AG08396 (cell line): ENCODE results near the gene EEF2K.
"Not testable (repeated sequence)": the region's sequence is repeated elsewhere in the genome, so short reads cannot be mapped to it uniquely, and the experiment has no call there.

Experiments used
- DNase-seq: peaks from one replicate; pipeline ENCODE4 v3.0.0; 2012; ENCODE audit warnings: low spot score, mixed read lengths

EEF2K gene

GRCh38 chr16:22296225-22297113 is 90.4 kb downstream of the EEF2K start:
- DNase-seq = no peak

DNA sequence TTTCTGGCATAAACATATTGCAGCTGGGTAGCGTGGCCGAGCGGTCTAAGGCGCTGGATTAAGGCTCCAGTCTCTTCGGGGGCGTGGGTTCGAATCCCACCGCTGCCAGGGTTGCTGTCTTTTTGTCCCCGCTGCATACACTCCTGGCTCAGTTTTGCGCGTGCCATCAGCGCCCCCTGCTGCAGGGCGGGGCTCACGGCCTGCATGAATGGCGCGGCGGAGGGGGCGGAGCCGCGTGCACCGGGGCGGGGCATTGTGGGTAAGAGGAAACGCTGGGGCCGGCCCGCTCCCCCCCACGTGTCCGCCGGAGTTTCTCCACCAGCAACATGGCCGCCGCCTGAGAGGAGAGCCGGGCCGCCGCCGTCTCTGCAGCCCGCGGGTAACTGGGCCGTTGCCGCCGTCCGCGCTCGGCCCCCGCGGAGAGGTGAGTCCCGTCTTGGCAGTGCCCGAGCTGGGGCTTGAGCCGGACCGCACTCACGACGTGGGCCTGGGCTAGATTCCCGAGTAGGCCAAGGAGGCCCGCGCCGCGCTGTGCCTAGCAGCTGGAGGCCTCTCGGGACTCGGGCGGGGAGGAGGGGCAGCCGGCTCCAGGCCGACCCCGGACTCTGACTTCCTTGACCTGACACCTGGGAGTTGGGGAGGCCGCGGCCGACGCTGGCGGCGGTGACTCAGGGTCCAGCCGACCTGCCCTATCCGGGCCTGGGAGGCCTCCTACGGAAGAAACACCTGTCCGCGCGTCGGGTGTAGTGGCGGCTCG is 91.2 kb downstream of the EEF2K start, which contains the start of gene POLR3E:
Gene POLR3E, plus strand, starts transcription at position 296 of the 757 bp plus-strand sequence. CDS start 5,560 bp downstream, outside the sequence.
- DNase-seq = peak; percentile 97

DNA sequence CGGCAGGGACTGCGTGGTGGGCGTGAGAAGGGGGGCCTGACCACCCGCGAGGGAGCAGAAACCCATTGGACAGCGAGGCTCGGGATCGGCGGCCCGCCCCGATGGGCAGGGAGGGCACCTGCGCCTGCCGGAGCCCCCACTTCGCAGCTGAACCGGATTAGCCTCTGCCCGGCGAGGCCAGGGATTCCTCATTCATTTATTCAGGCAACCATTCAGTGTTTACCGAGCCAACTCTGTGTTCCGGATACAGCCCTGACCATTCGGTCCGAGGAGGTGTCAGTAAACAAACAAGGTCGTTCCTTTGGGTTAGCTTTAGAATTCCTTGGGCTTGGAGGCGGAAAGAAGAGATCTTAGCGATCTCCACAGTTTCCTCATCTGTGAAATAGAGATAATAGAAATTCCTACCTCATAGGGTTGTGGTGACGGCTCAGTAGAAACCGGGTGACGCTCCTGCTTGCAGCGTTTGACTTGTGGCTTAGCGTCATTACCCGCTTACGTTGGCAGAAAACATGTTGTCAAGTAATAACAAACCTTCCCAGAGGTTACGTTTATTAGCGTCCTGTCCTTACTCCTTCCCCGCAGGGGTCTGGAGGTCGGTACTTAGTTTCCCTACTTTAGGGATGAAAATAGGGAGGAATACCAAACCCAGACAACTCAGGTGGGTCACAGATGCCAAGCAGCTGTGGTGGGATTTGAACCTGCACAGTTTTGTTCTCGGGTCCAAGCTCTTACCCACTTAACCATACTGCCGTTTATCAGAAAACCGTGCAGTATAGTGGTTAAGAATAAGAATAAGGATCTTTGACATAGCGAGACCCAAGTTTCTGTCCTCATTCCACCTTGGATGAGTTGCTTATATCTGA is 92.0 kb downstream of the EEF2K start:
- peak; percentile 86 for DNase-seq

DNA sequence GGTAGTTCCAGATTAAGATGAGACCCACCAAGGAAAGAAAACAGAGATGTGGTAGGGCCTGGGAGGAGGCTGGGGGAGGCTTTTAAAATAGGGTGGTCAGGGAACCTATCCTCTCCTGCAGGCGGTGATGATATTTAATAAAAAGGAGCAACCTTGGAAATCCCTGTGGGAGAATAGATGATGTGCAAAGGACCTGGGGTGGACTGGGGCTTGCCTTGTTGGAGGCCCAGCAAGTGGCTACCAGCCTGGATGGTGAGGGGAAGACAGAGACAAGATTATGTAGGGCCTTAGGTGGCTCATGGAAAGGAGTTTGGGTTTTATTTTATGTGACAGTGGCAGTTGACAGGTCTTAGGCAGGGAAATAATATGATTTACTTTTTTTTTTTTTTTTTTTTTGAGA is 93.0 kb downstream of the EEF2K start:
- no peak for DNase-seq

GRCh38 chr16:22300427-22301071 is 94.5 kb downstream of the EEF2K start:
- DNase-seq = peak; percentile 82

DNA sequence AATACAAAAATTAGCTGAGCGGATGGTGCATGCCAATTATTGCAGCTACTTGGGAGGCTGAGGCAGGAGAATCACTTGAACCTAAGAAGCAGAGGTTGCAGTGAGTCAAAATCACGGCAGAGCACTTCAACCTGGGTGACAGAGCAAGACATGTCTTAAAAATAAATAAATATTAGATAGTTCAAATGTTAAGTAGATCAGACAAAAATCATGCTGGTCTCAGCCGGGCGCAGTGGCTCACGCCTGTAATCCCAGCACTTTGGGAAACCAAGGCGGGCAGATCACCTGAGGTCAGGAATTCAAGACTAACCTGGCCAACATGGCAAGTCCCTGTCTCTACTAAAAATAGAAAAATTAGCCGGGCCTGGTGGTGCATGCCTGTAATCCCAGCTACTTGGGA is 95.3 kb downstream of the EEF2K start:
- not testable (repeated sequence) for DNase-seq

- DNase-seq = no peak
Measured at GRCh38 chr16:22302776-22303363, 96.8 kb downstream of the EEF2K start.

GRCh38 chr16:22304411-22304810 is 98.3 kb downstream of the EEF2K start:
- DNase-seq = no peak

DNA sequence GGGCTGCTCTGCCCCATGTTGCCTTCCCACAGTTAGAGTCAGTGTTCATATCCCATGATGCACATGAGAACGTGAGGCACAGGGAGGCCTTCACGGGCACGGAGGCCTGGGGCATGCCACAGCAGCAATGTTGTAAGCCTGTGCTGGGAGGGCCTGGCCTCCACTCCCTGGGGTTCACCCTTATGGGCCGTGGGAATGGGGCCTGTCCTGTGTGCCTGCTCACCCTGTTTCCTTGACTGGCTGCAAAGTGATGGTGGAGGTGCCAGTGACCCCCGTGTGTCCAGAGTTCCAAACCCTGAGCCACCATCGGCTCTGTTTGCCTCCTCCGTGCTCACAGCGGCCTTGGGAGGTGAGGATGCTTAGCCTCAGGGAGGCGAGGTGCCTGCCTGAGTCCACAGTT is 100.7 kb downstream of the EEF2K start:
- DNase-seq = no peak

- no peak for DNase-seq
Measured at GRCh38 chr16:22307838-22308237, 101.8 kb downstream of the EEF2K start.

GRCh38 chr16:22308824-22309520 is 102.9 kb downstream of the EEF2K start:
- DNase-seq = no peak

- DNase-seq = no peak
Measured at GRCh38 chr16:22311520-22311919, 105.4 kb downstream of the EEF2K start.

- no peak for DNase-seq
Measured at GRCh38 chr16:22312897-22313781, 107.1 kb downstream of the EEF2K start.

- DNase-seq = no peak
Measured at GRCh38 chr16:22313876-22314470, 107.9 kb downstream of the EEF2K start.

GRCh38 chr16:22314661-22315626 is 108.9 kb downstream of the EEF2K start:
- DNase-seq = no peak

- DNase-seq = no peak
Measured at GRCh38 chr16:22315979-22316378, 109.9 kb downstream of the EEF2K start.

DNA sequence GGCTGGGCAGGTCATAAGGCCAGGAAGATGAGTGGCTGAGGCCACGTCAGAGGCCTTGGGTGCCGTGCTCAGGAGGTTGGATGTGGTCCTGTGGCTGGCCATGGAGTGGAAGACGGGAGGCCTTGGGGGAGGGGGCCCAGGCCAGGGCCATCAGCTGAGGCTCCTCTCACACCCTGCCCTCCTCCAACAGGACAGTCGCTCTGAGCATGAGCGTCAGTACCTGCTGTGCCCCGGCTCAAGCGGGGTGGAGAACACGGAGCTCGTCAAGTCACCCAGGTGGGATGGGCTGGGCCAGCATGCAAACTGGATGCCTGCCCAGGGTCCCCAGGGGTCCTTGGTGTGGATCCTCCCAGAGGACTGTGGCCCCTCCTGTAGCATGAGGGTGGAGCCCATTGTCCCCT is 110.3 kb downstream of the EEF2K start:
- no peak for DNase-seq

- no peak for DNase-seq
Measured at GRCh38 chr16:22317001-22317530, 111.0 kb downstream of the EEF2K start.
